ENCODE data around the gene AGPAT3. TPM values are rescaled to one million over a fixed set of nuclear protein-coding genes. Genes with fewer than 3 reads are reported as not detected.

AGPAT3 gene
- total and polyA plus RNA-seq, 2 donors (not counting 3 experiments of a cell fraction or from before 2014, with no cell fraction given), result 39.9 to 76.7 TPM

DNA sequence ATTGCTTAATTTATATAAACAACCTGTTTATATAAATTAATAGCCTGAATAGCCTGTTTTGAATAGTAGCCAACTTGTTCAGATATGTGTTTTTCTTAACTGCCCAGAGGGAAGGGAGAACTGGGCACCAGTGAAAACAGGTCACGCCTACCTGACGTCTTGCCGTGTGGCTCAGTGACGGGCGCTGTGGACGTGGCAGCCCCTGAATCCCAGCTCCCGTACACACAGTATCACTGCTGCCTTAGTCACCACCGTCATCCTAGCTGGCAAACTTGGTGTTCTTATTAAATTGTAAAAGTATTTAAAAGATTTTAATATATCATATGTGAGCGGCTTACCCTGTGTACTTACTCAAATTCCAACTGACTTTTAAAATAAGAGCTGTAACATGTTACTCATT, 111.6 kb downstream of the AGPAT3 start:
- no peak for TF ChIP-seq JUN (IDR thresholded peaks at IDR 0.05; ENCODE audit: borderline replicate concordance, insufficient read depth, insufficient read length, low read depth)
- TF ChIP-seq, protein P1, sequence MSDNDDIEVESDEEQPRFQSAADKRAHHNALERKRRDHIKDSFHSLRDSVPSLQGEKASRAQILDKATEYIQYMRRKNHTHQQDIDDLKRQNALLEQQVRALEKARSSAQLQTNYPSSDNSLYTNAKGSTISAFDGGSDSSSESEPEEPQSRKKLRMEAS (IDR thresholded peaks at IDR 0.05; ENCODE audit: insufficient read depth, insufficient read length), result no peak
- no peak for TF ChIP-seq POLR2AphosphoS5 (IDR thresholded peaks at IDR 0.05; ENCODE audit: insufficient read depth, low read depth, low read length)
- TF ChIP-seq POLR2A (IDR thresholded peaks at IDR 0.05; ENCODE audit: low read depth, low read length), result no peak
- TF ChIP-seq EZH2 (IDR thresholded peaks at IDR 0.05; ENCODE audit: borderline replicate concordance, low read depth, low read length, severe bottlenecking), result no peak
- TF ChIP-seq MYC (IDR thresholded peaks at IDR 0.05; ENCODE audit: low read depth, low read length), result no peak
- TF ChIP-seq, protein P2, sequence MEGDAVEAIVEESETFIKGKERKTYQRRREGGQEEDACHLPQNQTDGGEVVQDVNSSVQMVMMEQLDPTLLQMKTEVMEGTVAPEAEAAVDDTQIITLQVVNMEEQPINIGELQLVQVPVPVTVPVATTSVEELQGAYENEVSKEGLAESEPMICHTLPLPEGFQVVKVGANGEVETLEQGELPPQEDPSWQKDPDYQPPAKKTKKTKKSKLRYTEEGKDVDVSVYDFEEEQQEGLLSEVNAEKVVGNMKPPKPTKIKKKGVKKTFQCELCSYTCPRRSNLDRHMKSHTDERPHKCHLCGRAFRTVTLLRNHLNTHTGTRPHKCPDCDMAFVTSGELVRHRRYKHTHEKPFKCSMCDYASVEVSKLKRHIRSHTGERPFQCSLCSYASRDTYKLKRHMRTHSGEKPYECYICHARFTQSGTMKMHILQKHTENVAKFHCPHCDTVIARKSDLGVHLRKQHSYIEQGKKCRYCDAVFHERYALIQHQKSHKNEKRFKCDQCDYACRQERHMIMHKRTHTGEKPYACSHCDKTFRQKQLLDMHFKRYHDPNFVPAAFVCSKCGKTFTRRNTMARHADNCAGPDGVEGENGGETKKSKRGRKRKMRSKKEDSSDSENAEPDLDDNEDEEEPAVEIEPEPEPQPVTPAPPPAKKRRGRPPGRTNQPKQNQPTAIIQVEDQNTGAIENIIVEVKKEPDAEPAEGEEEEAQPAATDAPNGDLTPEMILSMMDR (IDR thresholded peaks at IDR 0.05; ENCODE audit: extremely low read depth in 1 of 2, insufficient read depth in 1 of 2, low read depth in 1 of 2, low read length in 2 of 2), result no peak
- no peak for TF ChIP-seq GATA2 (IDR thresholded peaks at IDR 0.05; ENCODE audit: insufficient read depth, insufficient read length, low read depth, low read length)
- no peak for TF ChIP-seq FOS (IDR thresholded peaks at IDR 0.05; ENCODE audit: borderline replicate concordance, insufficient read depth, low read length)
- intact Hi-C loops (cut with micrococcal nuclease), result no loop called here
- H3K27ac ChIP-seq (ENCODE audit: insufficient read depth, low read depth, low read length), result no peak overlapping the region

More for the DNA sequence above, 111.6 kb downstream of the AGPAT3 start:
- Histone ChIP-seq H3K36me3 (ENCODE audit: control insufficient read depth in 2 of 2, extremely low read depth in 1 of 2, insufficient read depth in 2 of 2, low read length in 2 of 2) (peaks cover 0 to 18% of the 10 kb centered on the region in 2 experiments), H3K4me3 (replicated peaks in 1 of 3; ENCODE audit: insufficient read depth in 1 of 3, low read depth in 1 of 3, low read length in 3 of 3) (no peak overlapping the region), H3K79me2 (ENCODE audit: control insufficient read depth, insufficient read depth, low read length) (no peaks in the 10 kb centered on the region), H3K9me1 (replicated peaks; ENCODE audit: control insufficient read depth, extremely low read depth, insufficient read depth, low read length) (no peaks in the 10 kb centered on the region), H3K9me3 (replicated peaks; ENCODE audit: control insufficient read depth, insufficient read depth, low read length) (no peaks in the 10 kb centered on the region), H3K4me1 (ENCODE audit: control insufficient read depth, extremely low read depth, insufficient read depth, low read length) (no peaks in the 10 kb centered on the region), H3K9ac (replicated peaks; ENCODE audit: extremely low read depth, insufficient read depth, low read length) (no peak overlapping the region), H2AFZ (ENCODE audit: low read depth, low read length) (no peak overlapping the region), H3K27me3 (ENCODE audit: control insufficient read depth in 2 of 2, insufficient read depth in 2 of 2, low read length in 2 of 2) (no peaks in the 10 kb centered on the region), H4K20me1 (replicated peaks; ENCODE audit: control insufficient read depth, extremely low read depth, insufficient read depth, low read length) (no peaks in the 10 kb centered on the region), H3K4me2 (ENCODE audit: insufficient read depth, low read length) (no peak overlapping the region)
- ChIA-PET CTCF (interaction anchor here (0.7 to 3.7 kb wide), 6 partner anchors 8 to 321 kb away, joined by 3 to 37 read pairs (median 4); no protein-coding TSS in a partner anchor), POLR2A (no interaction called here)
- no peak for FAIRE-seq
- no peak for DNase-seq (ENCODE audit: low read depth, low spot score)
- dilution Hi-C loops (cut with MboI; ENCODE audit: extremely low pct_ligation_motif_present, low sequenced_read_pairs), result no loop called here
- BruUV-seq (replicated peaks), result no TSS peak
